A549 (cell line): ENCODE results near the gene ABCA4.

ENCODE experiments used
- POLR2A ChIP-seq: IDR thresholded peaks from 2 replicates; pipeline ENCODE4 v1.6.1; 2012; ENCODE audit warnings: mild to moderate bottlenecking, low read length
- RAD21 ChIP-seq, 2 experiments: fragments of >200 bp in 1 of 2; sonication (Bioruptor Twin) in 1 of 2; formaldehyde crosslinking in 1 of 2; IDR thresholded peaks in 1 of 2; conservative IDR thresholded peaks in 1 of 2; 2 replicates in 1 of 2; 3 replicates in 1 of 2; pipeline ENCODE4 v1.6.1; 2012 to 2018; ENCODE audit warnings: inconsistent platforms in 1 of 2
- TF ChIP-seq, protein P1 (sequence below): fragments of >200 bp; sonication (Bioruptor Twin); formaldehyde crosslinking; IDR thresholded peaks from 3 replicates; pipeline ENCODE4 v1.5.1; 2016

DNA sequence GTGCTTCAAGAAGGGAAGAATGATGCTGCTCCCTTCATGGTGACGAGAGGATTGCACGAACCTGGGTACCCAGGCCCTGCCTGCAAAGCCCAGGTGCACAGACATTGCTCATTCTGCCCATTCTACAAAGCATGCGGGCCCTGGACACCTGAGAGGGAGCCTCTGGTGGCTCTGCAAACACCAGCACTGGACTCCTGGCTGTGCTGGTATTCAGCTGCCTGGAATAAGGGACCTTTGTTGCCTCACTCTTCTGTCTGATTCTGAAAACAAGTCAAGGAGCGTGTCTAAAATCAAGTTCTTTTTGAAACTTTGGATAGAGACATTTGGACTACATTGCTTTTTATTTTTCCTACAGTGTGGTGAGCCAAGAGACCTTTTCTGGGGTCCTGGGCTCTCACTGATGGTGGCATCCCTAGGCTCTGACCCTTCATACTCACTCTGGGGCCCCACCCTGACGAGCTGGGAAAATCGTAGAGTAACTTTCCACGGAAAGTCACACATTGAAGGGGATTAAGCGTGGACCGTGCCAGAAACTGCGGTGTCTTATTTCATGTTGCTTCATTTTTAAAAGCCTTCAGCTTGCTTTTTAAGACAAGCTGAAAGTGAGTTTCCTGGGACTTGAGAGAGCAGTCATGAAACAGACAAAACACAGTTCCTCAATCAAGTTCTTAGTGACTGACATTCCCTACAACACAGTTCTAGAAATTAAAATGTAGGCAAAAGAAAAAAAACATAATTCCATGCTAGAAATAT lies 24.0 kb downstream of the ABCA4 start:
- TF ChIP-seq POLR2A (no peak), RAD21 (conservative IDR thresholded peaks at IDR 0.05 in 1 of 2, IDR thresholded peaks at IDR 0.05 in 1 of 2) (no peak)
- TF ChIP-seq, protein P1, sequence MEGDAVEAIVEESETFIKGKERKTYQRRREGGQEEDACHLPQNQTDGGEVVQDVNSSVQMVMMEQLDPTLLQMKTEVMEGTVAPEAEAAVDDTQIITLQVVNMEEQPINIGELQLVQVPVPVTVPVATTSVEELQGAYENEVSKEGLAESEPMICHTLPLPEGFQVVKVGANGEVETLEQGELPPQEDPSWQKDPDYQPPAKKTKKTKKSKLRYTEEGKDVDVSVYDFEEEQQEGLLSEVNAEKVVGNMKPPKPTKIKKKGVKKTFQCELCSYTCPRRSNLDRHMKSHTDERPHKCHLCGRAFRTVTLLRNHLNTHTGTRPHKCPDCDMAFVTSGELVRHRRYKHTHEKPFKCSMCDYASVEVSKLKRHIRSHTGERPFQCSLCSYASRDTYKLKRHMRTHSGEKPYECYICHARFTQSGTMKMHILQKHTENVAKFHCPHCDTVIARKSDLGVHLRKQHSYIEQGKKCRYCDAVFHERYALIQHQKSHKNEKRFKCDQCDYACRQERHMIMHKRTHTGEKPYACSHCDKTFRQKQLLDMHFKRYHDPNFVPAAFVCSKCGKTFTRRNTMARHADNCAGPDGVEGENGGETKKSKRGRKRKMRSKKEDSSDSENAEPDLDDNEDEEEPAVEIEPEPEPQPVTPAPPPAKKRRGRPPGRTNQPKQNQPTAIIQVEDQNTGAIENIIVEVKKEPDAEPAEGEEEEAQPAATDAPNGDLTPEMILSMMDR: no peak
